ENCODE results near the gene SELENOO.
A peak's percentile ranks its signal among the peaks of the same experiment; 100 is the strongest.

Gene SELENOO

DNA sequence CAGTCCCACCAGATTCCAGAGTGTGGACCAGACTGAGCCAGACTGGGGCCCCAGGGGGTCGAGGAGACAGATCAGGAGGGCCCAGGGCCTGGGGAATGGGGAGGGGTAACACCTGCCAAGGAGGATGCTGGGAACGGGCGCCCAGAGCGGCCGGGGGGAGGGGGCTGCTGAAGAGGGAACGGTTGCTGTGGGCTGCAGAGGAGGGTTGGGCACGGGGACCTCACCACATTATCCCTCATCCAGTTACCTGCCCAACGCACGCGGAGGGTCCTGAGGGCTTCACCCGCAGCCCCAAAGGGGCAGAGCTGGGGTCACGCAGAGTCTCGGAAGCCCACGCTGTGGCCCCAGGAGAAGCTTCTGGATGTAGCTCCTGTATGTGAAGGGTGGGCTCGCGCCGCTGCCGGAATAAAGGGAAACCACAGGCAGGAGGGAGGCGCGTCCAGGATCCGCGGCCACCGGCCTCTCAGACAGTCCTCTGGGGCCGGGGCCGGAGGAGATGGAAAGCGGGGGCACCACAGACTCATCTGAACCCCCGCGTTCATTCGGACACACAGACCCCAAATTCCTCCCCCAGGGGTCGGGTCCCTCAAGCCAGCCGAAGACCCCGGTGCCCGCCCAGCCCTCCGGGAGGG, 866 bp upstream of the SELENOO start:
- Histone ChIP-seq H3K4me3 (ENCODE audit: low read depth in 1 of 2, low read length in 2 of 2) (peak overlapping the region; percentile 50 to 71), H4K20me1 (ENCODE audit: insufficient read depth, low read length) (peaks cover 43% of the 10 kb centered on the region; the same call in 1 of the 2 replicates), H3K4me1 (ENCODE audit: insufficient read depth, low read length) (peaks cover 34% of the 10 kb centered on the region), H3K9me3 (ENCODE audit: insufficient read depth, low read length, severe bottlenecking) (no peaks in the 10 kb centered on the region), H3K4me2 (ENCODE audit: insufficient read depth, low read length) (peak overlapping the region; percentile 98), H2AFZ (ENCODE audit: low read depth, low read length) (peak overlapping the region; percentile 68), H3K9ac (ENCODE audit: low read depth, low read length) (peak overlapping the region; percentile 90), H3K27me3 (ENCODE audit: insufficient read depth, low read length, poor library complexity) (no peaks in the 10 kb centered on the region), H3K27ac (ENCODE audit: low read length) (peak overlapping the region; percentile 68), H3K36me3 (ENCODE audit: insufficient read depth, low read length) (peaks cover 54% of the 10 kb centered on the region), H3K79me2 (ENCODE audit: insufficient read depth, low read length) (peaks cover 36% of the 10 kb centered on the region)
- TF ChIP-seq, protein P1, sequence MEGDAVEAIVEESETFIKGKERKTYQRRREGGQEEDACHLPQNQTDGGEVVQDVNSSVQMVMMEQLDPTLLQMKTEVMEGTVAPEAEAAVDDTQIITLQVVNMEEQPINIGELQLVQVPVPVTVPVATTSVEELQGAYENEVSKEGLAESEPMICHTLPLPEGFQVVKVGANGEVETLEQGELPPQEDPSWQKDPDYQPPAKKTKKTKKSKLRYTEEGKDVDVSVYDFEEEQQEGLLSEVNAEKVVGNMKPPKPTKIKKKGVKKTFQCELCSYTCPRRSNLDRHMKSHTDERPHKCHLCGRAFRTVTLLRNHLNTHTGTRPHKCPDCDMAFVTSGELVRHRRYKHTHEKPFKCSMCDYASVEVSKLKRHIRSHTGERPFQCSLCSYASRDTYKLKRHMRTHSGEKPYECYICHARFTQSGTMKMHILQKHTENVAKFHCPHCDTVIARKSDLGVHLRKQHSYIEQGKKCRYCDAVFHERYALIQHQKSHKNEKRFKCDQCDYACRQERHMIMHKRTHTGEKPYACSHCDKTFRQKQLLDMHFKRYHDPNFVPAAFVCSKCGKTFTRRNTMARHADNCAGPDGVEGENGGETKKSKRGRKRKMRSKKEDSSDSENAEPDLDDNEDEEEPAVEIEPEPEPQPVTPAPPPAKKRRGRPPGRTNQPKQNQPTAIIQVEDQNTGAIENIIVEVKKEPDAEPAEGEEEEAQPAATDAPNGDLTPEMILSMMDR (IDR thresholded peaks at IDR 0.05; ENCODE audit: borderline replicate concordance, extremely low read depth, low read length, poor library complexity, severe bottlenecking) = no peak
- TF ChIP-seq EZH2 (IDR thresholded peaks at IDR 0.05; ENCODE audit: borderline replicate concordance, low read depth, low read length, severe bottlenecking) = no peak
- DNase-seq = peak; percentile 35
- peak; percentile 8; the same call in 1 of the 3 replicates for ATAC-seq (ENCODE audit: insufficient read depth, low read depth)

DNA sequence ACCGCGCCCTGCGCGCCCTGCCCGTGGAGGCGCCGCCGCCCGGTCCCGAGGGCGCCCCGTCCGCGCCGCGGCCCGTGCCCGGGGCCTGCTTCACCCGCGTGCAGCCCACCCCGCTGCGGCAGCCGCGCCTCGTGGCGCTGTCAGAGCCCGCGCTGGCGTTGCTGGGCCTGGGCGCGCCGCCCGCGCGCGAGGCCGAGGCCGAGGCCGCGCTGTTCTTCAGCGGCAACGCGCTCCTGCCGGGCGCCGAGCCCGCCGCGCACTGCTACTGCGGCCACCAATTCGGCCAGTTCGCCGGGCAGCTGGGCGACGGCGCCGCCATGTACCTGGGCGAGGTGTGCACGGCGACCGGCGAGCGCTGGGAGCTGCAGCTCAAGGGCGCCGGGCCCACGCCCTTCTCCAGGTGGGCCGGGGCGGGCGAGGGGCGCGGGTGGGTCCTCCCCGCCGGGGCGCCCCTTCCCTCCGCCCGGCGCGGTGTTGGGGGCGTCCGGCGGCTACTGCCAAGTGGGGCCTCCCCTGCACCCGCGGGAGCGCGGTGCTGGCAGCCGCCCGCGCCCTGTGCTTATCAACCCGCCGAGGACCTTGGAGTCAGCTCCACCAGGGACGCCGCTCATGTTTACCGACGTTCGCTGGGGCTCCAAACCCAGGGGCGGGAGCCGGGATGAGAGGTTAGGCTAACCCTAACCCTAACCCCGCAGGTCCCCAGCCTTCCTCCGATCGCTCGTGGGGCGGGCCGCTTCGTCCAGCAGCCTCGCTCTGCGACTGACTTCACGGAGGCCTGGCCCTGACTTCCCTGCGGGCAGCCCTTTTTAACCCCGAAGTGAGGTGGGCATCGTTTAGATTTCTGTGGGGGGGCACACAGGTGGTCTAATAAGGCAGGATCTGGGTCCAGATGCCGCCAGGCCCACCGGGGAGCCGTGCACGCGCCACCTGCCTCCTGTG, 649 bp downstream of the SELENOO start:
- TF ChIP-seq, protein P1 (IDR thresholded peaks at IDR 0.05; ENCODE audit: borderline replicate concordance, extremely low read depth, low read length, poor library complexity, severe bottlenecking) = no peak
- no peak for TF ChIP-seq EZH2 (IDR thresholded peaks at IDR 0.05; ENCODE audit: borderline replicate concordance, low read depth, low read length, severe bottlenecking)
- H3K4me2 ChIP-seq (ENCODE audit: insufficient read depth, low read length) = peak overlapping the region; percentile 98
- H2AFZ ChIP-seq (ENCODE audit: low read depth, low read length) = peak overlapping the region; percentile 78
- H3K79me2 ChIP-seq (ENCODE audit: insufficient read depth, low read length) = peaks cover 34% of the 10 kb centered on the region
- peak overlapping the region; percentile 53 for H3K27ac ChIP-seq (ENCODE audit: low read length)
- no peaks in the 10 kb centered on the region for H3K9me3 ChIP-seq (ENCODE audit: insufficient read depth, low read length, severe bottlenecking)
- H4K20me1 ChIP-seq (ENCODE audit: insufficient read depth, low read length) = peaks cover 43% of the 10 kb centered on the region
- peaks cover 50% of the 10 kb centered on the region for H3K36me3 ChIP-seq (ENCODE audit: insufficient read depth, low read length)
- H3K27me3 ChIP-seq (ENCODE audit: insufficient read depth, low read length, poor library complexity) = no peaks in the 10 kb centered on the region
- peaks cover 34% of the 10 kb centered on the region for H3K4me1 ChIP-seq (ENCODE audit: insufficient read depth, low read length)
- DNase-seq = peak; percentile 35
- peak; percentile 14 for ATAC-seq (ENCODE audit: insufficient read depth, low read depth)
- H3K9ac ChIP-seq (ENCODE audit: low read depth, low read length) = peak overlapping the region; percentile 90
- peak overlapping the region; percentile 50 to 71 for H3K4me3 ChIP-seq (ENCODE audit: low read depth in 1 of 2, low read length in 2 of 2)

- peaks cover 44% of the 10 kb centered on the region for H4K20me1 ChIP-seq (ENCODE audit: insufficient read depth, low read length)
- DNase-seq = no peak
- peaks cover 37% of the 10 kb centered on the region for H3K79me2 ChIP-seq (ENCODE audit: insufficient read depth, low read length)
- peaks cover 52% of the 10 kb centered on the region for H3K36me3 ChIP-seq (ENCODE audit: insufficient read depth, low read length)
- TF ChIP-seq, protein P1 (IDR thresholded peaks at IDR 0.05; ENCODE audit: borderline replicate concordance, extremely low read depth, low read length, poor library complexity, severe bottlenecking) = peak; percentile 13
- TF ChIP-seq EZH2 (IDR thresholded peaks at IDR 0.05; ENCODE audit: borderline replicate concordance, low read depth, low read length, severe bottlenecking) = no peak
- peaks cover 34% of the 10 kb centered on the region for H3K4me1 ChIP-seq (ENCODE audit: insufficient read depth, low read length)
- peak overlapping the region; percentile 53; the same call in 1 of the 2 replicates for H3K27ac ChIP-seq (ENCODE audit: low read length)
- H3K4me3 ChIP-seq (ENCODE audit: low read depth in 1 of 2, low read length in 2 of 2) = peak overlapping the region; percentile 35 to 71; a peak in 3 of 4 replicates
- peak overlapping the region; percentile 98 for H3K4me2 ChIP-seq (ENCODE audit: insufficient read depth, low read length)
- no peak for ATAC-seq (ENCODE audit: insufficient read depth, low read depth)
- H3K9ac ChIP-seq (ENCODE audit: low read depth, low read length) = peak overlapping the region; percentile 90
- H2AFZ ChIP-seq (ENCODE audit: low read depth, low read length) = no peak overlapping the region
- no peaks in the 10 kb centered on the region for H3K9me3 ChIP-seq (ENCODE audit: insufficient read depth, low read length, severe bottlenecking)
- no peaks in the 10 kb centered on the region for H3K27me3 ChIP-seq (ENCODE audit: insufficient read depth, low read length, poor library complexity)
Observed at GRCh38 chr22:50202130-50202666, 1.4 kb downstream of the SELENOO start.

Measured in DND-41 (cell line).